OCI-LY1 (cell line): ENCODE data around the gene DPH2.

Experiments
- EZH2 ChIP-seq: fragments of 200-600 bp; sonication (generic), shearing (Covaris generic); IDR thresholded peaks from 2 replicates; pipeline ENCODE4 v1.8.0; 2017; ENCODE audit warnings: borderline replicate concordance, mixed run types, mild to moderate bottlenecking, antibody characterized with exemption, low read length, moderate library complexity, mixed read lengths
- TF ChIP-seq, protein P1 (sequence below): fragments of 200-600 bp; sonication (generic), shearing (Covaris generic); IDR thresholded peaks from 2 replicates; pipeline ENCODE4 v1.5.1; 2017; ENCODE audit warnings: mild to moderate bottlenecking, antibody characterized with exemption, low read length, moderate library complexity, mixed read lengths

DNA sequence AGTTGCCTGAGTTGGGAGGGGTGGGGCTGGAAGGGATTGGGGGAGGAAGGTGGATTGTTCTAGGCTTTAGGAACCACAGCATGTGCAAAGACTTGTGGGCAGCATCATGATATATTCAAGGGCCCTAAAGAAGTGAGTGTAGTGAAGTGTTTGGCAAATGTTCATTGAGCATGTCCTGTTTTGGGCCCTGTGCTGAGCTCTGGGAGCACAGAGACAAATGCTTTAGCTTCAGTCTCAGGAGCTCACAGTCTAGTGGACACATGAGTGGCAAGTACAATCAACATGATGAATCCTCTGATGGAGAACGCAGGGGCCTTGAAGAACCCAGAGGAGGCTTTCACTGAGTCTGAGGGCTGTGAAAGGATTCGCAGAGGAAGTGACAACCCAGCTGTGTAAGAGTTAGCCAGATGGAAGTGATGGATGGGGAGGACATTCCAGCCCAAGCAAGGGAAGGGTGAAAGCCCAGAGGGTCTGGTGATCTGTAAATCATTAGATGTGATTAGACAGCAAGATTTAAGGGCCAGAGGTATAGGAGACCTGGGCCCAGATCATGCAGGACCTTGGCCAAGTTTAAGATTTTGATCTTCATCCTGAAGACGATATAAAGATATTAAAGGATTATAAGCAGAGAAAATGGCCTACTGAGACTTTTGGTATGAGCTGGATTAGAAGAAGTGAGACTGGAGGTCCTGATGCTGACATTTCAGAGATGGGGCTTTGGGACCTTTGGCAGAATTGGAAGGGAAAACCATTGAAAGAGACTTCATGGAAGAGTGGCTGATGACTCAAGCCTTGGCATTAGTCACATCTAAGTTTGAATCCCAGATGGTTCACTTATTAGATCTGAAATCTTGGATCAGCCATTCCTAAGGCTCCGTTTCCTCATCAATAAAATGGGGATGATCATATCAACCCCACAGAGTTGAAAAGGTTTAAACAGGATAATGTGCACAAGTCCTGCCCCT, 18.5 kb upstream of the DPH2 start:
- TF ChIP-seq, protein P1, sequence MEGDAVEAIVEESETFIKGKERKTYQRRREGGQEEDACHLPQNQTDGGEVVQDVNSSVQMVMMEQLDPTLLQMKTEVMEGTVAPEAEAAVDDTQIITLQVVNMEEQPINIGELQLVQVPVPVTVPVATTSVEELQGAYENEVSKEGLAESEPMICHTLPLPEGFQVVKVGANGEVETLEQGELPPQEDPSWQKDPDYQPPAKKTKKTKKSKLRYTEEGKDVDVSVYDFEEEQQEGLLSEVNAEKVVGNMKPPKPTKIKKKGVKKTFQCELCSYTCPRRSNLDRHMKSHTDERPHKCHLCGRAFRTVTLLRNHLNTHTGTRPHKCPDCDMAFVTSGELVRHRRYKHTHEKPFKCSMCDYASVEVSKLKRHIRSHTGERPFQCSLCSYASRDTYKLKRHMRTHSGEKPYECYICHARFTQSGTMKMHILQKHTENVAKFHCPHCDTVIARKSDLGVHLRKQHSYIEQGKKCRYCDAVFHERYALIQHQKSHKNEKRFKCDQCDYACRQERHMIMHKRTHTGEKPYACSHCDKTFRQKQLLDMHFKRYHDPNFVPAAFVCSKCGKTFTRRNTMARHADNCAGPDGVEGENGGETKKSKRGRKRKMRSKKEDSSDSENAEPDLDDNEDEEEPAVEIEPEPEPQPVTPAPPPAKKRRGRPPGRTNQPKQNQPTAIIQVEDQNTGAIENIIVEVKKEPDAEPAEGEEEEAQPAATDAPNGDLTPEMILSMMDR, result no peak
- TF ChIP-seq EZH2, result no peak
